ENCODE data around the gene AGBL3.
A peak's percentile ranks its signal among the peaks of the same experiment; 100 is the strongest.
"Not testable (repeated sequence)": the region's sequence is repeated elsewhere in the genome, so short reads cannot be mapped to it uniquely, and the experiment has no call there.

The AGBL3 gene

DNA sequence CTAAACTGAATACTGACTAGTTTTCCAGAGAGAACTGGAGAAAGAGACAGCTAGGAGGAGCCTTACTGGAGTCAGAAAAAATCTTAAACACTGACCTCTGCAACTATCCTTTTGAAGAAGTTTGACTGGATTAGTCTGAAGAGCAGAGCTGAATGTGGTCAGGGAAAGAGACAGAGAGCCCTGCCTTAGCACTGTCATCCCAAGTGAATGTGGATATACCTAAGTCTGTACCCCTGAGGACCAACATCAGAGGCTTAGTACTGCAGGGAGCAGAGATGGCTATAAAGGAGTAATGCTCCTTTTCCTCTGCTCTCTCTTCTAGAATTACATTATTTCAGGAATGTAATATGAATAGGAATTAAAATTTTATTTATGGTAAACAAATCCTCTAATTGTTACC, 91.7 kb downstream of the AGBL3 start:
- no peak for DNase-seq

GRCh38 chr7:135079068-135079467, 92.8 kb downstream of the AGBL3 start:
- DNase-seq = no peak

- DNase-seq = no peak
Measured at GRCh38 chr7:135083005-135083404, 96.7 kb downstream of the AGBL3 start.

DNA sequence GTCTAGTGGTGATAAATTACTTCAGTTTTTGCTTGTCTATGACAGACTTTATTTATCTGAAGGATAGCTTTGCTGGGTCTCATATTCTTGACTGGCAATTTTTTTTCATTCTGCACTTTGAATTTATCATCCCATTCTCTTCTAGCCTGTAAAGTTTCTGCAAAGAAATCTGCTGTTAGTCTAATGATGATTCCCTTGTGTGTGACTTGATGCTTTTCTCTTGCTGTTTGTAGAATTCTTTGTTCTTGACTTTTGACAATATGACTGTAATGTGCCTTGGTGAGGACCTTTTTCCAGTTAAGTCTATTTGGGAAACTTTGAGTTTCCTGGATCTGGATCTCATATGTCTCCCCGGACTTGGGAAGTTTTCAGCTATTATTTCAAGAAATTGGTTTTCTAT, 102.3 kb downstream of the AGBL3 start:
- no peak for DNase-seq

- no peak for DNase-seq
Measured at GRCh38 chr7:135091717-135092116, 105.4 kb downstream of the AGBL3 start.

DNA sequence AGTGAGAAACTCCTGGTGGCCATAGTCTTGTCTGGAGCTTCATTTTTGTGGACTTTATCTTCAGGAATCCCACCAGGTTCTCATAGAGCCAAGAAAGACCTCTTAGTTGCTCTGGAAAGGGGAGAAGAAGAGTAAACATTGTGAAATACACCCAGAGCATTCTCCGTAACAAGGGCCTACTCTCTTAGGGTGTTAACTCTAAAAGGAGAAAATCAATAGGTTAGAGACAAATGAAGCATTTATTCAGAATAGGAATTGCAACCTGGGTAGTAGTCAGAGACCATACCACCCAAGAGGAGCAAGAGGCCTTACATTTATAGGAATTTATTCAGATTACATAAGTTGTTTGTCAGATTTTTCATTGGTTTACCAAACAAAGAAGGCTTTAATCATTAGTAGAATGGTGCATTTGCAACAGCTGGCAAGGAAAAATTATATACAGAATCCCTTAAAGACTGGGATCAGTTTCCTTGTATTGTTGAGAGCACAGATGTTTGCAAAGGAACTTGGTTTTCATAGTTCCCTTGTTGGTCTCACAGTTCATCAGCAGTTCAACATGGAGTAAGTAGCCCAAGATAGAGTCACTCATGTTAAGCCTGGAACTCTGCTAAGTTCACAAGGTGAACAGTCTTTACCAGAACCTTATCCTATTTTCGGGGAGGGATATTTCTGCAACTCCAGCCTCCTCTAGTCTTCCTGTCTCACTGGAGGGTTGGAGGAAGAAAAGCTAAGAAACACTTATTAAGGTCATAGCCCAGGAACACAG, 108.3 kb downstream of the AGBL3 start:
- no peak for DNase-seq

DNA sequence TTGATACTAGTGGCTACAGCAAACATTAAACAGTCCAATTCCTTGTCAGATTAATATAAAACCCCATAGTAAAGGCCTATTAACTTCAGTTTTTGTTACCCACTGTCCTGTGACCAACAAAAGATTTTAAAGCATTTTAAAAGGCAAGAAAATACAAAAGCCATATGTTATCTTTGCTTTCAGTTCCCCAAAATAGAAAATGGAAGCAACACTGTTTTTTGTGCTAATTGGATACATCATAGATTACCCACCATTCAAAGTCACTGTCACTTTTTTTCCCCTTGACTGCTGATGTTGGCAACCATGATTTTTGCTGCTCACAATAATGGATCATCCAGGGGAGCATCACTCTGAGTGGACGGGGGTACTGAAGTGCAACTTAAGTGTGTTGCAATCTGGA, 109.1 kb downstream of the AGBL3 start:
- no peak for DNase-seq

DNA sequence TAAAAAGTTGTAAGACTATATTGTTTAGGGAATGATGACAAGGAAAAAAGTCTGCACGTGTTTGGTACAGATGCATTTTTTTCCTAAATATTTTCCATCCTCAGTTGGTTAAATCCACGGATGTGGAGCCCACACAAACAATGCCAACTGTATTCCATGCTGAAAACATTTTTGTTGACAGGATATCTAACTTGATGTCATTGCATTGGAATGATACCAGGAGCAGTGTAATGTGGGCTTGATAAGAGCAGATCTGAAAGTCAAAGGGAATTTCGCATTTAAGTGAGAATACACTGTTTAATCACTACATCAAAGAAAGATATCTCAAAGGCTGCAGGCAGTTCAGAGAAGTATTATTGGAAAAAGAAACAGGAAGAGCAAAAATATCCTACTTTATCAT, 112.1 kb downstream of the AGBL3 start:
- no peak for DNase-seq

GRCh38 chr7:135100856-135101255, 114.5 kb downstream of the AGBL3 start:
- no peak for DNase-seq

DNA sequence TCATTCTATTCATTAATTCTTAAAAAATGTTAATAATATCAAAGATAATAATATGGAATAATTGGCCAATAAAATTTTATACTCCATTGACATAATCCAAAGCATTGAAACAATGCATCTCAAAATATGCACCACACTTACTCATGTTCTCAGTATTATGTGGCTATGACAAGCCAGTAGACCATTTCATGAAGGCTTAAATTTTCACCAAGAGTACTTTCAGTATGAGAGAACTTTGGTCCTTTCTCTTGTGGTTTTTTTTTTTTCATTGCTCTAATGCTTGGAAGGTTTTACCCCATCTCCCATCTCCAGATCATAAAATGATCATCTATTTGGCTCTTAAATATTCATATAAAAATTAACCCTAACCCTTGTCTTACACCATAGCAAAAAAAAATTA, 116.1 kb downstream of the AGBL3 start:
- DNase-seq = no peak

DNA sequence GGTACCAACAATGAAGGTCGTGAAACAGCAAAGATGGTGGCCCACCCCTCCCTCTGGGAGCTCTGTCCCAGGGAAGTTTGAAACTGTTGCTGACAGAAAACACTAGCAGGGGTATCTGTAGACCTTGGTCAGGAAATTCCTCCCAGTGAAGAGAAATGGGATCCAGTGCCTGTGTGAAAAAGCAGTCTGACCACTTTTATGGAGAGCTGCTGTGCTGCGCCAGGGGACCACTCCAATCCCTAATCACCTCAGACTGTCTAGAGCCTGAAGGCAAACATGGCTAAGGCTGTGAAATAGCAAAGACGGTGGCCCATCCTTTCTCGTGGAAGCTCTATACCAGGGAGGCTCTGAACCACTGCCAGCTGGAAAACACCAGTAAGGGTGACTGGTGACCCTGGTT, 123.3 kb downstream of the AGBL3 start:
- DNase-seq = peak; percentile 1

DNA sequence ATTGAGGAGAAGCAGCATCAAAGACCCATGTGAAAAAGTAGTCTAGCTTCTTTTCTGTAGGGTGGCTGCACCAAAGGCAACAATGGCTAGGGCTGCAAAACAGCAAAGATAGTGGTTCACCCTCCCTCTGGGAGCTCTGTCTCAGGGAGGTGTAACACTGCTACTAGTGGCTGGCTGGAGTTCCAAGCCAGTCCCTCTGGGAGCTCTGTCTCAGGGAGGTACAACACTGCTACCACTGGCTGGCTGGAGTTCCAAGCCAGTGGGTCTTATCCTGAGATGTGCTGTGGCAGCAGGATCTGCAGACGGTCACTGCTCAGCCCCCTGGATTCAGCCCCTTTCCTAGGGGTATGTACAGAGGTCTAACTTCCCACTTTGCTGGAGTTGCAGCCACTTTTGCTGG, 123.7 kb downstream of the AGBL3 start:
- DNase-seq = no peak

GRCh38 chr7:135111379-135111778, 125.1 kb downstream of the AGBL3 start:
- no peak for DNase-seq

DNA sequence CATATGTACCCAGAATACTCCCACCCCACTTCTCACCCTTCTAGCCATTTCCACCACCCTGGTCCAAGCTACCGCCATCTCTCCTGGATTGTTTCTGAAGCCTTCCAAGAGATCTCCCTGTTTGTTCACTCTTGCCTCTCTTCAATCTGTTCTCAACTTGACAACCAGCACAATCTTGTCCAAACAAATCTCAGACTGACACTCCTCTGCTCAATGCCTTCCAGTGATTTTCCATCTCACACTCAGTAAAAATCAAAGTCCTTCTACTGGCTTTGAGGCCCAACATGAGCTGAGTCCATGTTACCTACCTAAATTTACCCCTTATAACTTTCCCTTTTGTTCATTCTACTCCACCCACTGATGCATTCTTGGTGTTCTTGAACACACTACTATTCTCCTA, 128.3 kb downstream of the AGBL3 start:
- no peak for DNase-seq

GRCh38 chr7:135117096-135117495, 130.8 kb downstream of the AGBL3 start:
- DNase-seq = no peak

DNA sequence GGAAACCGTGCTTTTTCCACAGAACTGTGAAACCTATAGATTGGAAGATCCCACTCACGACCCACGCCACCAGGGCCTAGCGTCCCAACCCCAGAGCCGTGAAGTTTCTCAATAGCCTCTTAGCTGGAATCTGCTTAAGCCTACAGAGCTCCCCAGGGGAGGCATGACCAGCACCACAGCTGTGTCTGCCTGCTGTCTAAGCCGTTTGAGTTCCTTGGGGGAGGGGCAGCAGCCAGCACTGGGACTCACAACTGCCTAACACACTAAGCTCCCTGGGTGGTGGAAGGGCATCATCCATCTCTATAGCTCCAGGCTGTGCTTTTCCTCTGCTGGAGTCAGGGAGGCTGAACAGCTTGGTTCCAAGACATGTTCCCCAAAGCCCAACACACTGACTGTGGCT, 135.6 kb downstream of the AGBL3 start:
- no peak for DNase-seq

DNA sequence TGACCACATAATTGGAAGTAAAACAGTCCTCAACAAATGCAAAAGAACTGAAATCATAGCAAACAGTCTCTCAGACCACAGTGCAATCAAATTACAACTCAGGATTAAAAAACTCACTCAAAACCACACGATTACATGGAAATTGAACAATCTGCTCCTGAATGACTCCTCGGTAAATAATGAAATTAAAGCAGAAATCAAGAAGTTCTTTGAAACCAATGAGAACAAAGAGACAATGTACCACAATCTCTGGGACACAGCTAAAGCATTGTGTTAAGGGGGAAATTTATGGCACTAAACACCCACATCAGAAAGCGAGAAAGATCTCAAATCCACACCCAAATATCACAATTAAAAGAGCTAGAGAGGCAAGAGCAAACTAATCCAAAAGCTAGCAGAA, 138.3 kb downstream of the AGBL3 start:
- not testable (repeated sequence) for DNase-seq

DNA sequence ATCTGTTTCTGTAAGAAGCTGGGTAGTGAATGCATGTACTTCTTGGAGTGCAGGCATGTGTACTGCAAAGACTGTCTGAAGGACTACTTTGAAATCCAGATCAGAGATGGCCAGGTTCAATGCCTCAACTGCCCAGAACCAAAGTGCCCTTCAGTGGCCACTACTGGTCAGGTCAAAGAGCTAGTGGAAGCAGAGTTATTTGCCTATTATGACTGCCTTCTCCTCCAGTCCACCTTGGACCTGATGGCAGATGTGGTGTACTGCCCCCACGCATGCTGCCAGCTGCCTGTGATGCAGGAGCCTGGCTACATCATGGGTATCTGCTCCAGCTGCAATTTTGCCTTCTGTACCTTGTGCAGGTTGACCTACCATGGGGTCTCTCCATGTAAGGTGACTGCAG, 142.6 kb downstream of the AGBL3 start:
- no peak for DNase-seq

- DNase-seq = no peak
Measured at GRCh38 chr7:135129579-135129978, 143.3 kb downstream of the AGBL3 start.

- DNase-seq = no peak
Measured at GRCh38 chr7:135143885-135144668, 157.8 kb downstream of the AGBL3 start.

DNA sequence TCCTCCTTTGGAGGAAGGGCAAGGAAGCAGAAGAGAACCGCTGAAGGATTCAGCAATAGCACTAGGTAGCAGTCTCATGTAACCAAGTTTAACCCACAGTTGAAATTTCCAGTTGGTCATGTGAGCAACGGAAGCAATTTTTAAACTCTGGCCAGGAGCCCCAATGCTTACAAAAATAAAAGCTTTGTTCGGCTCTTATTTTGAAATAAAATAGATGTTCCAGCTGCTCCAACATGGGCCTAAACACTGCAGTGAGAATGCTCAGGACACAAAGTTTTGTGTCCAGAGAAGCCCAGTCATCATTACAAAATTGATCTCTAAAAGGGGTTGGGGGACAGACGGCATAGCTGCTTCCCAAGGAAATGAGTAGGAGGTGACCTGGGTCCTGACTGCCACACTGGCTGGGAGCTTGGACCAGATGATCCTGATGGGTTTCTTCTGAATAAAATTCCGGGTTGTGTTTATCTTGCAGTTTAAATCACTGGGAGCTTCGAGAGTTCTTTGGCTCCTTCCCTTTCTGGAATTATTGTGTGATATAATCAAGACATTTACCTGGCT, 161.1 kb downstream of the AGBL3 start:
- no peak for DNase-seq

GRCh38 chr7:135147899-135148721, 161.8 kb downstream of the AGBL3 start, which contains the start of gene TMEM140:
TSS of gene TMEM140 (plus strand) at chr7:135148072. CDS start at chr7:135164442, 16,370 bp downstream.
- DNase-seq = no peak

All from NCI-H345 (cell line).